ENCODE results near the gene RXRA. TPM values are rescaled to one million over a fixed set of nuclear protein-coding genes. Genes with fewer than 3 reads are reported as not detected.

The RXRA gene
- total and polyA plus RNA-seq, 10 of the 15 experiments (the other 5 are each of a cell fraction or from before 2014, with no cell fraction given), result 0.89 to 36.8 (median 11.1) TPM

DNA sequence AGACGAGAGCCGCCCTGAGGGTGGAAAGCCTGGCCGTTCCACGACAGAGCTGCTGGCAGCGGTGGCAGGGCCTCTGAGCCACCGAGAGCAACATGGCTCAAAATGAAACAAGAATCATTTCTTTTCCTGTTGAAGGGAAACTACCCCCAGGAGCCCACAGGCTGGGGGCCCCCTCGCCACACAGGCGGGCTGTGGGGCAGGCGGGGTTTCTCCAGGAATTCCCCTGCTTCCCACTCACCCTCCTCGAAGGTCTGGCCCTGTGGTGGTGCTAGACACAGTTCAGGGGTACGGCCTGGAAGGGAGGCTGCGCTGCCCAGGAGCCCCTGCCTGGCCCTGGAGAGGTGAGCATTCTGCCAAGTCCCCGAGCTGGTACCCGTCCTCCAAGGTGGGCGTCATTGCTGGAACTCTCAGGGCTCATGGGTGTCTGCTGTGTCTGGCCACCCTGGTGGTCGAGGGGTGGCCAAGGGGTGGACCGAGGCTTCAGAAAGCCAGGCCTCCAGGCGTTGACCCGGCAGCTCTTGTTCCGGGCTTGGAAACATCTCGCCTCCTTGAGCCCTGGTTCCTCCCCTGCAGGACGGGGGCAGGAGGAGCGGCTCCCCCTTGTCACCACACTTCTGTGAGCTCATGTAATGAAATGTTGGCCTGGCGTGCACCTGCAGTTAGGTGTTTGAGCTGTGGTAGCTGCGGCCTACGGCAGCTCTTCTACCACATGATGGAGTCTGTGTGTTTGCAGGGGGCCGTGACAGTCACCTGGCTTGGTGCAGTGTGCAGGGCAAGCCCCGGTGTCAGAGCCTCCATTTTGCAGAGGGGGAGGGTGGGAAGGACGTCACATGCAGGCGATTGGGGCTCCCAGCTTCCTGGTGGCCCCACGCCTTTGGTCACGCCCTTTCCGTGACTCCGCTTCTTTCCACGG lies 65.3 kb downstream of the RXRA start (continued):
- TF ChIP-seq ZBTB40 (IDR thresholded peaks at IDR 0.05; ENCODE audit: borderline replicate concordance) (peak; percentile 21; the same call in 1 of the 2 replicates), BHLHE40 (IDR thresholded peaks at IDR 0.05; ENCODE audit: borderline replicate concordance in 1 of 2, low read depth in 2 of 2, low read length in 1 of 2) (peak; percentile 91 to 94), EED (IDR thresholded peaks at IDR 0.05; ENCODE audit: low read depth) (peak; percentile 91), HCFC1 (IDR thresholded peaks at IDR 0.05; ENCODE audit: low read length) (no peak; the same call in 1 of the 2 replicates), ZBTB33 (IDR thresholded peaks at IDR 0.05) (no peak), FOXK2 (IDR thresholded peaks at IDR 0.05) (peak; percentile 39; the same call in 1 of the 2 replicates), SREBF1 (IDR thresholded peaks at IDR 0.05; ENCODE audit: low read length) (0 out of 2 replicates have a peak, but pooled peaks have one; percentile 15), ZNF592 (IDR thresholded peaks at IDR 0.05) (peak; percentile 68; the same call in 1 of the 2 replicates), CEBPZ (IDR thresholded peaks at IDR 0.05; ENCODE audit: low read depth, low read length) (no peak), STAT1 (conservative IDR thresholded peaks at IDR 0.05) (no peak; the same call in 1 of the 2 replicates), MEF2A (IDR thresholded peaks at IDR 0.05; ENCODE audit: insufficient read depth, low read depth, low read length) (peak; percentile 69)
- TF ChIP-seq, protein P1, sequence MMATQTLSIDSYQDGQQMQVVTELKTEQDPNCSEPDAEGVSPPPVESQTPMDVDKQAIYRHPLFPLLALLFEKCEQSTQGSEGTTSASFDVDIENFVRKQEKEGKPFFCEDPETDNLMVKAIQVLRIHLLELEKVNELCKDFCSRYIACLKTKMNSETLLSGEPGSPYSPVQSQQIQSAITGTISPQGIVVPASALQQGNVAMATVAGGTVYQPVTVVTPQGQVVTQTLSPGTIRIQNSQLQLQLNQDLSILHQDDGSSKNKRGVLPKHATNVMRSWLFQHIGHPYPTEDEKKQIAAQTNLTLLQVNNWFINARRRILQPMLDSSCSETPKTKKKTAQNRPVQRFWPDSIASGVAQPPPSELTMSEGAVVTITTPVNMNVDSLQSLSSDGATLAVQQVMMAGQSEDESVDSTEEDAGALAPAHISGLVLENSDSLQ (IDR thresholded peaks at IDR 0.05), result peak; percentile 53

Measured in GM12878 (cell line).